ENCODE results near the gene TBX5.
A peak's percentile ranks its signal among the peaks of the same experiment; 100 is the strongest.

Gene TBX5

GRCh38 chr12:114405519-114406271, at the start of gene TBX5:
TSS of gene TBX5 (minus strand) at chr12:114406144. CDS start at chr12:114403898, 2,246 bp downstream.
- DNase-seq (ENCODE audit: low read depth, low spot score) = no peak

- no peak for DNase-seq (ENCODE audit: low read depth, low spot score)
Observed at GRCh38 chr12:114451657-114452056, 45.7 kb upstream of the TBX5 start.

- no peak for DNase-seq (ENCODE audit: low read depth, low spot score)
Observed at GRCh38 chr12:114450515-114451300, 44.8 kb upstream of the TBX5 start.

GRCh38 chr12:114450019-114450418, 44.1 kb upstream of the TBX5 start:
- DNase-seq (ENCODE audit: low read depth, low spot score) = no peak

GRCh38 chr12:114448618-114448933, 42.6 kb upstream of the TBX5 start:
- no peak for DNase-seq (ENCODE audit: low read depth, low spot score)

- no peak for DNase-seq (ENCODE audit: low read depth, low spot score)
Observed at GRCh38 chr12:114447799-114448617, 42.1 kb upstream of the TBX5 start.

- DNase-seq (ENCODE audit: low read depth, low spot score) = no peak
Observed at GRCh38 chr12:114447274-114447716, 41.4 kb upstream of the TBX5 start.

GRCh38 chr12:114445401-114446323, 39.7 kb upstream of the TBX5 start:
- DNase-seq (ENCODE audit: low read depth, low spot score) = no peak

- DNase-seq (ENCODE audit: low read depth, low spot score) = peak; percentile 3
Observed at GRCh38 chr12:114444422-114445279, 38.7 kb upstream of the TBX5 start.

GRCh38 chr12:114443607-114444421, 37.9 kb upstream of the TBX5 start:
- no peak for DNase-seq (ENCODE audit: low read depth, low spot score)

- no peak for DNase-seq (ENCODE audit: low read depth, low spot score)
Observed at GRCh38 chr12:114442578-114442977, 36.6 kb upstream of the TBX5 start.

GRCh38 chr12:114441545-114441944, 35.6 kb upstream of the TBX5 start:
- DNase-seq (ENCODE audit: low read depth, low spot score) = no peak

GRCh38 chr12:114441039-114441383, 35.1 kb upstream of the TBX5 start:
- DNase-seq (ENCODE audit: low read depth, low spot score) = peak; percentile 2

GRCh38 chr12:114440270-114441038, 34.5 kb upstream of the TBX5 start:
- no peak for DNase-seq (ENCODE audit: low read depth, low spot score)

GRCh38 chr12:114439817-114440216, 33.9 kb upstream of the TBX5 start:
- DNase-seq (ENCODE audit: low read depth, low spot score) = no peak

GRCh38 chr12:114439261-114439683, 33.3 kb upstream of the TBX5 start:
- DNase-seq (ENCODE audit: low read depth, low spot score) = no peak

GRCh38 chr12:114438635-114439256, 32.8 kb upstream of the TBX5 start:
- no peak for DNase-seq (ENCODE audit: low read depth, low spot score)

GRCh38 chr12:114434341-114434740, 28.4 kb upstream of the TBX5 start:
- DNase-seq (ENCODE audit: low read depth, low spot score) = no peak
